Activated CD4-positive, alpha-beta memory T cell treated with anti-CD3 and anti-CD28 coated beads, Interleukin-2, amount 10 ng/mL, durations not matched to agents 7 days and 5 days (primary cell): ENCODE measurements around the gene HLA-DPA1. TPM values are rescaled to one million over a fixed set of nuclear protein-coding genes. Genes with fewer than 3 reads are reported as not detected.

Experiments used
- CTCF ChIA-PET: fragments of 350-600 bp; sonication (Branson Sonifier 250); formaldehyde crosslinking; loops from one replicate; lab custom pipeline; 2021; ENCODE audit warnings: antibody characterized with exemption, inconsistent platforms; lab: Charles Lee
- POLR2A ChIA-PET: fragments of 350-600 bp; sonication (Branson Sonifier 250); formaldehyde crosslinking; loops from one replicate; lab custom pipeline; 2021; ENCODE audit warnings: antibody characterized with exemption; lab: Charles Lee
- DNase-seq: peaks from one replicate; pipeline ENCODE4 v3.0.0-alpha.2; 2020
- H3K27ac Mint-ChIP-seq: one replicate; pipeline ENCODE4 v1.8.0; 2021; ENCODE audit warnings: mild to moderate bottlenecking, mixed read lengths
- H3K27me3 Mint-ChIP-seq: one replicate; pipeline ENCODE4 v1.8.0; 2021; ENCODE audit warnings: mixed read lengths
- H3K36me3 Mint-ChIP-seq: one replicate; pipeline ENCODE4 v1.8.0; 2021; ENCODE audit warnings: low read depth, mixed read lengths
- H3K4me1 Mint-ChIP-seq: one replicate; pipeline ENCODE4 v1.8.0; 2021; ENCODE audit warnings: mixed read lengths
- H3K4me3 Mint-ChIP-seq: one replicate; pipeline ENCODE4 v1.8.0; 2021; ENCODE audit warnings: mild to moderate bottlenecking, mixed read lengths
- H3K9me3 Mint-ChIP-seq: one replicate; pipeline ENCODE4 v1.8.0; 2021; ENCODE audit warnings: mixed read lengths
- total RNA-seq, 2 experiments: library from RNA; stranded (reverse); gene quantifications; one replicate each; pipeline ENCODE4 v1.2.3, GENCODE V29; 2021

HLA-DPA1 gene
- total RNA-seq, 2 experiments from 2014 or later: 173 to 176 TPM

DNA sequence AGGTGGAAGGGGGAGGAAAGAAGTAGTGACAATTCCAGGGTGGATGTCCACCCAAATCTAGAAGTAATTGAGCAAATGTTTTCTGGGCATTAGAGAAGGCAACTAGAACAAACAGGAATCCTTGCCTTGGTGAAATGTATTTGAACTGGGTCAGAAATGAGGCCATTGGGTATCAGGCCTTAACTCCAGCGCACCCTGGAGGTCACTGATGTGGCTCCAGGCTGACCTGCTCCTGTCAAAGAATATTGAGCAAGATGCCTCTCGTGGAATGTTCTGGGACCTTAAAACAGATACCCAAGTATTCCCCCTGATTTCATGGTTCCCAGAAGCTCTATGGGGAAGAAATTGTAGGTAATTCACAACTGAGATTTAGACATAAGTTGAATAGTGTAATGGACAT lies 9.3 kb upstream of the HLA-DPA1 start:
- ChIA-PET POLR2A (interaction anchor here (1.5 kb wide), 1 partner anchor 10 kb away, joined by 3 read pairs; no protein-coding TSS in a partner anchor), CTCF (interaction anchor here (0.8 to 6.6 kb wide), 3 partner anchors 67 to 149 kb away, joined by 3 to 60 read pairs (median 3); no protein-coding TSS in a partner anchor)
- Mint-ChIP-seq H3K27me3 (no peaks in the 10 kb centered on the region), H3K9me3 (no peaks in the 10 kb centered on the region), H3K4me1 (peaks cover 38% of the 10 kb centered on the region), H3K27ac (peak overlapping the region; percentile 23), H3K4me3 (no peak overlapping the region), H3K36me3 (peaks cover 43% of the 10 kb centered on the region)
- no peak for DNase-seq

DNA sequence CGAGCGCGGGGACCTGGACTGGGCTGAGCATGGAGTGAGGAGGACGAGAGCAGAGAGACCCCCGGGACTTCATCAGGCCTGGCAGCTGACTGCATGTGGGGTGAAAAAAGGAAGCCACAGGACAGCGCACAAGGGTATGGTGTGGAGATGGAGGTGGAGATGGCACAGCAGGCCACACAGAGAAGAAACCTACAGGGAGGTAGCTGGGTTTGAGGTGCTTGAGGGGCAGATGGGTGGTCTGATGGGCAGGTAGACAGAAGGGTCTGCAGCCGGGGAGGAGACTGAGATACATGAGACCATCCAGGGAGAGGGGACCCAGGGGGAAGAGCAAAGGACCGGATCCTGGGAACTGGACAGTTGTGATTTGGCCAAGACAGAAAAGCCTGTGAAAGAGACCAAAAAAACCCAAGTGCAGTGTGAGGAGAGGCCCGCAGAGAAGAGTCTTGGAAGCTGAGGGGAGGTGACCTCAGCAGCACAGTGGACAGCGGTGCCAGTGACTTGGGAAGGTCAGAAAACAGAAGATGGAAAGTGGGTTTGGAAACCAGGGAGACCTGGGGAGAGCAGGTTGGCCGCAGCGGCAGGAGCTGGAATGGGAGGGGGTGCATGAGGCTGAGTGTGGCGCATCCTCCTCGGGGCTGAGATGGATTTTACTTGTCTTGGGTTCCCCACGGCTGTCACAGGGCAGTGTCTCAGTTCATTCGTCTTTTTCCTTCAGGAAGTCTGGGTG lies 7.8 kb upstream of the HLA-DPA1 start:
- DNase-seq: no peak
- Mint-ChIP-seq H3K36me3 (peaks cover 38% of the 10 kb centered on the region), H3K4me1 (peaks cover 50% of the 10 kb centered on the region), H3K4me3 (no peak overlapping the region), H3K27me3 (no peaks in the 10 kb centered on the region), H3K27ac (no peak overlapping the region), H3K9me3 (no peaks in the 10 kb centered on the region)
- ChIA-PET POLR2A (interaction anchor here (1.0 to 1.8 kb wide), 4 partner anchors 63 to 190 kb away, joined by 3 to 6 read pairs (median 4); partner anchors contain the start of genes RPS18 and VPS52), CTCF (interaction anchor here (0.9 to 6.6 kb wide), 5 partner anchors 9 to 191 kb away, joined by 3 to 60 read pairs (median 4); no protein-coding TSS in a partner anchor)

DNA sequence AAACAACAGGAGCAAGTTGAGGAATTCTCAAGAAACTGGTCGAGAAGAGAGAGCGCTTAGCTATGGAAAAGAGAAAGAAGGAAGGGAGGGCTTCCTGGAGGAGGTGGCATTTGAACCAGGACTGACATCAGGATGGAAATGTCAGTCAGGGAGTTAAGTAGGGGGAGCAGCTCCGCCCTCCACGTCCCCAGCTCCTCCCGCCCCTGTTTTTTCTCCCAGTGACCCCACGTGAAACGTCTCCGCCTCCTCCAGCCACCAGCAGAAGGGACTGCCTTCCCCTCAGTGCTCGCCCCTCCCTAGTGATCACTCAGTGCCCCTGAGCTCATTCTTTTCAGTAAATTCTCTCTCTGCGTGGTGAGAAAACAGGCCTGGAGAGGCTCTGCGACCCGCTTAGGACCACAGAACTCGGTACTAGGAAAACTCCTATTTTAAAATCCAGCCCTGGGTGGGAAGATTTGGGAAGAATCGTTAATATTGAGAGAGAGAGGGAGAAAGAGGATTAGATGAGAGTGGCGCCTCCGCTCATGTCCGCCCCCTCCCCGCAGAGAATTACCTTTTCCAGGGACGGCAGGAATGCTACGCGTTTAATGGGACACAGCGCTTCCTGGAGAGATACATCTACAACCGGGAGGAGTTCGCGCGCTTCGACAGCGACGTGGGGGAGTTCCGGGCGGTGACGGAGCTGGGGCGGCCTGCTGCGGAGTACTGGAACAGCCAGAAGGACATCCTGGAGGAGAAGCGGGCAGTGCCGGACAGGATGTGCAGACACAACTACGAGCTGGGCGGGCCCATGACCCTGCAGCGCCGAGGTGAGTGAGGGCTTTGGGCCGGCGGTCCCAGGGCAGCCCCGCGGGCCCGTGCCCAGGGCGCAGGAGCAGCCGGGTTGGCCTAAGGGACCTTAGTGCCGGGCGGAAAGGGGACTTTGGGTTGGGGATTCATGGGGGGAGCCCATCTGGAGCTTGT lies 7.0 kb upstream of the HLA-DPA1 start:
- no peaks in the 10 kb centered on the region for H3K27me3 Mint-ChIP-seq
- H3K36me3 Mint-ChIP-seq: peaks cover 34% of the 10 kb centered on the region
- no peaks in the 10 kb centered on the region for H3K9me3 Mint-ChIP-seq
- CTCF ChIA-PET: interaction anchor here (0.5 to 6.6 kb wide), 4 partner anchors 8 to 245 kb away, joined by 4 to 60 read pairs (median 4); no protein-coding TSS in a partner anchor
- H3K27ac Mint-ChIP-seq: no peak overlapping the region
- H3K4me3 Mint-ChIP-seq: no peak overlapping the region
- DNase-seq: no peak
- POLR2A ChIA-PET: interaction anchor here (1.0 to 1.8 kb wide), 3 partner anchors 62 to 191 kb away, joined by 3 to 6 read pairs (median 4); partner anchors contain the start of genes RPS18 and VPS52
- H3K4me1 Mint-ChIP-seq: peaks cover 57% of the 10 kb centered on the region

DNA sequence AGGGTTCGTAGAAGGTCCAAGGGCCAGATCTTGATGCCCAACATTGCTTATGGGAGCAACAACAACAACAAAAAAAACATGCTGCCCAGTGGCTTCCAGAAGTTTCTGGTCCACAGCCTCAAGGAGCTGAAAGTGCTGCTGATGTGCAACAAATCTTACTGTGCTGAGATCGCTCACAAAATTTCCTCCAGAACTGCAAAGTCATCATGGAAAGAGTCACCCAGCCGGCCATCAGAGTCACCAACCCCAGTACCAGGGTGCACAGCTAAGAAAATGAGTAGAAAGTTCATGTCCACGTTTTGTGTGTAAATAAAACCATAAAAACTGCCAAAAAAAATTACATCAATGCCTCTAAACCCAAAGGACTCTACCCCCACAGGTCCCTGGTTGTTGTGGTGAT lies 6.1 kb upstream of the HLA-DPA1 start:
- no peaks in the 10 kb centered on the region for H3K9me3 Mint-ChIP-seq
- POLR2A ChIA-PET: interaction anchor here (1.8 kb wide), 1 partner anchor 61 kb away, joined by 6 read pairs; no protein-coding TSS in a partner anchor
- H3K27me3 Mint-ChIP-seq: no peaks in the 10 kb centered on the region
- H3K4me3 Mint-ChIP-seq: no peak overlapping the region
- no peak overlapping the region for H3K27ac Mint-ChIP-seq
- CTCF ChIA-PET: interaction anchor here (6.6 kb wide), 1 partner anchor 64 kb away, joined by 60 read pairs; no protein-coding TSS in a partner anchor
- H3K36me3 Mint-ChIP-seq: peaks cover 33% of the 10 kb centered on the region
- peaks cover 62% of the 10 kb centered on the region for H3K4me1 Mint-ChIP-seq
- no peak for DNase-seq

DNA sequence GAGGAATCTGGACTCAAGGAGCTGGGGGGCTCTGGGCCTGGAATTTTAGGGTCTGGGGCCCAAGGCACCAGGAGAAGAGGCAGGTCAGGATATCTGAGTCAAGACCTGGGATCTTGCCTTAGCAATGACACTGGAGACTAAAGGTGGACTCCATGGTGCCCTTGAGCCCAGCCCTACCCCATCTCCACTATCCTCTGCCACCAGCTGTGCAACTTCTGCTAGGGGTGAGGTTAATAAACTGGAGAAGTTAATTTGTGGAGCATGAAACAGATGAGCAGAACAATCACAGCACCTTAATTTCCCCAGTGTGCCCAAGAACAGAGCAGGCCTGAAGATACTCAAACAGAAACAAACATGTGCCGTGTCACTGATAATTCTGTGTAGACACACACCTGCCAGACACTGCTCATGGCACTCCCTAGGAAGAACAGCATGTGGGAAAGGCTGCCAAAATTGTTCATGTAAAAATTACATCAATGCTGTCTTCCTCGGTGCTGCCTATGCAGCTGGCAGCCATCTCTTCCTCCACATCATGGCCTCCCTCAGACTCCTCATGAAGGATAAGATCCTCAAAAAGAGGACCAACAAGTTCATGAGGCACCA lies 5.6 kb upstream of the HLA-DPA1 start:
- Mint-ChIP-seq H3K4me1 (peaks cover 62% of the 10 kb centered on the region), H3K4me3 (no peak overlapping the region), H3K27ac (no peak overlapping the region), H3K36me3 (peaks cover 28% of the 10 kb centered on the region), H3K27me3 (no peaks in the 10 kb centered on the region), H3K9me3 (no peaks in the 10 kb centered on the region)
- CTCF ChIA-PET: interaction anchor here (6.6 kb wide), 1 partner anchor 63 kb away, joined by 60 read pairs; no protein-coding TSS in a partner anchor
- POLR2A ChIA-PET: no interaction called here
- DNase-seq: no peak

DNA sequence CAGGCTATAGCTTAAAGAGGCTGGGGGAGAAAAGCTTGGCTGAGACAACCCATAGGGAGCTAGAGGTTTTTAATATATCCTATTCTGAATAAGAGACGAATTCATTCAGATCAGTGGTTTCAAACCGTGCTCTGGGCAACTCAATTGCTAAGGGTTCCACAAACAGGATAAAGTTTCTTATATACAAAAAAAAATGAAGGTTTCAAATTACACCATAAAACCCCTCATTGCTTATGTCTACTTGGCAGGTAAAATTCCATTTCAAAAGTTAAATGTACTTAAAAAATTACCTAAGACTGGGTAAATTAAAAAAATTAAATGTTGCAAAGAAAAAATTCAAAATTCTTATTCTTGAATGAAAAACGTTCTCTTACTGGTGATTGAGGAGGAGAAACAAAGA lies 5.0 kb upstream of the HLA-DPA1 start:
- H3K4me3 Mint-ChIP-seq: no peak overlapping the region
- no peaks in the 10 kb centered on the region for H3K9me3 Mint-ChIP-seq
- POLR2A ChIA-PET: no interaction called here
- peaks cover 26% of the 10 kb centered on the region for H3K36me3 Mint-ChIP-seq
- H3K27me3 Mint-ChIP-seq: no peaks in the 10 kb centered on the region
- H3K4me1 Mint-ChIP-seq: peaks cover 65% of the 10 kb centered on the region
- H3K27ac Mint-ChIP-seq: no peak overlapping the region
- no peak for DNase-seq
- CTCF ChIA-PET: interaction anchor here (6.6 kb wide), 1 partner anchor 63 kb away, joined by 60 read pairs; no protein-coding TSS in a partner anchor

DNA sequence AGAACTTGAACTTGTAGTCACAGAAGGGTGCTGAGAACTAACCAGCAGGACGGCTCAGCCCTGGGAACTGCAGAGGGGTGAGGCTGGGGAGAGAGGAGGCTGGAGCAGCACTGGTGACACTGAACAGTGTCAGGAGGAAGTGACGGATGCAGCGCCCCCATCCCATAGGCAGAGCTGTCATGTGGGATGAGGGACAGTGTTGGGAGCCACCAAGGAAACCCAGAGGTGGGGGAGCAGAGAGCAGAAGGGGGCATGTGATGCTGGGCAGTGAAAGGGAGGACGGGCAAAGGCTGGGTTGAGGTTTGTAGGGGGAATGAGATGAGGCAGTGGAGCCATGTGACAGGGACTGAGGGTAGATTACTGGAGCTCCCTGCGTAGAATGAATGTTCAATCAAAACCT lies 4.5 kb upstream of the HLA-DPA1 start:
- H3K4me3 Mint-ChIP-seq: peak overlapping the region; percentile 26
- H3K27me3 Mint-ChIP-seq: no peaks in the 10 kb centered on the region
- CTCF ChIA-PET: interaction anchor here (6.6 kb wide), 1 partner anchor 62 kb away, joined by 60 read pairs; no protein-coding TSS in a partner anchor
- POLR2A ChIA-PET: no interaction called here
- peak overlapping the region; percentile 1 for H3K27ac Mint-ChIP-seq
- peaks cover 69% of the 10 kb centered on the region for H3K4me1 Mint-ChIP-seq
- H3K36me3 Mint-ChIP-seq: peaks cover 24% of the 10 kb centered on the region
- no peak for DNase-seq
- no peaks in the 10 kb centered on the region for H3K9me3 Mint-ChIP-seq

DNA sequence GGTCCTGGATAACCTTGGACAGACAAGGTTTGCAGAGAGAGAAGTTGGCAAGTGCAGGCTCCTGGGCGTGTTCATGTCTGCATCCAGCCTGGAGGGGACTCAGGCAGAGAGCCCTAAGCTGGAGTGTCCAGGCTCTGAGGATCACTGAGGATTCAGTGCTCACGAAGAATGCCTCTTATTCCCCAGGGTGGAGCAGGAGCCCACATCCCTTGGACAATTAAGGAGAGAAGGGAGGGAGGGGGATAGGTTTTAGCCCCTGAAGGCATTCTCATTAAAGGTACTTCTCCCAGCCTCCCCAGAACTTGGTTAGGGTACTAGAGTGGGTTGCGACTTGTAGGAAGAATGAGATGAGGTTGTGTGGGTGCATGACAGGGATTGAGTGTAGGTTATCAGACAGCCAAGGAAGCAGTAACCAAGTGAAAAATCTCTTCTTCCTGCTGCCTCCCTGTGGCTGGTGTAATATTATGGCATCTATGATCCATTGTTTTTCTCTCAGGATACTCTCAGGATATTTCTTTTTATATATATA lies 3.0 kb upstream of the HLA-DPA1 start:
- Mint-ChIP-seq H3K9me3 (no peaks in the 10 kb centered on the region), H3K4me1 (peaks cover 70% of the 10 kb centered on the region), H3K27me3 (no peaks in the 10 kb centered on the region), H3K36me3 (peaks cover 20% of the 10 kb centered on the region), H3K27ac (peak overlapping the region; percentile 78), H3K4me3 (peak overlapping the region; percentile 79)
- no peak for DNase-seq
- ChIA-PET CTCF (interaction anchor here (0.9 to 1.5 kb wide), 5 partner anchors 62 to 238 kb away, joined by 3 to 8 read pairs (median 6); partner anchors contain the start of genes HLA-DMA and TAP2), POLR2A (interaction anchor here (0.7 to 5.0 kb wide), 7 partner anchors 14 to 238 kb away, joined by 3 to 32 read pairs (median 5); partner anchors contain the start of gene PSMB9)

DNA sequence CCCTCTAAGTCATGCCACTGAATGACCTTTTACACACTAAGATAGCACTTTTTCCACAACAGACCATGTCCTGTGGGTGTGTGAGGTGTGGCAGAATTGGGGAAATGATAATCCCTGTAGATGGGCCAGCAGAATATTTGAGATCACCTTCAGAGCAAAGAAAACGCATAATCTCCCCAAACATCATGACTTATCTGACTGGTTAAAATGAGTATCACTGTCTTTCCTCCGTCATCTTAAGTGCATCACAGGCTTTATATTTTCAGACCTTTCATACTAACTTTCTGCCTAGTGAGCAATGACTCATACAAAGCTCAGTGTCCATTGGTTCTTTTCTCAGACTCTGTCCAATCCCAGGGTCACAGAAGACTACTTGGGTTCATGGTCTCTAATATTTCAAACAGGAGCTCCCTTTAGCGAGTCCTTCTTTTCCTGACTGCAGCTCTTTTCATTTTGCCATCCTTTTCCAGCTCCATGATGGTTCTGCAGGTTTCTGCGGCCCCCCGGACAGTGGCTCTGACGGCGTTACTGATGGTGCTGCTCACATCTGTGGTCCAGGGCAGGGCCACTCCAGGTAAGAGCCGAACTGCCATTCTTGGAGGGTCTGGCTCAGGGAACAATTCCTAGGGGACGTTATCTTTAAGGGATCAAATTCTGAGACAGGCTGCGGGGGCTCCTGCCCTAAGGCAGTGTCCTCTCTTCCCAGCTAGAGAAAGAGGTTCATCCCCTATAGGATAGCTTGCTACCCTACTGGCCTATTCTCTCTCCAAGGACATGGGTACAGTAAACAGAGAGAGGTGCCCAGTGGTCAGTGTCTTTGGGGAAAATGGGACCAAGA lies 2.3 kb upstream of the HLA-DPA1 start, which contains the start of gene HLA-DPB1:
Gene HLA-DPB1 (plus strand): TSS at position 423 of the 838 bp plus-strand sequence. CDS start 52 bp downstream, at position 475.
- H3K4me3 Mint-ChIP-seq: peak within 1 kb of the TSS; percentile 79

DNA sequence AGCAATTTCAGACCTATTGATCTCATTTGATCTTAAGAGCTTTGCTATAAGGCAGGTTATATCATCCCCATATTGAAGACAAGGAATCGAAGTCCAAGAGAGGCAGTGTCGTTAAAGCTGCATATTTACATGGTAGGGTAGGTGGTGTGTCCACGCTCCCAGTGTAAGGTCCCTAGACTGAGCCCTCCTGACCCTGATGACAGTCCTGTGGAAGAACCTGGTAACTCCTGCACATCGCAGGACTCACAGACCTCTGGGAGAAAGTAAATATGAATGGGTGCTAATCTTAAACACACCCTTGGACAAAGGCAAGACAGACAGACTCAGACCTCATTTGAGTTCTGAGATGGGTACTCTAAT lies 1.7 kb upstream of the HLA-DPA1 start:
- H3K4me1 Mint-ChIP-seq: peaks cover 65% of the 10 kb centered on the region
- H3K27ac Mint-ChIP-seq: peak overlapping the region; percentile 78
- H3K4me3 Mint-ChIP-seq: peak overlapping the region; percentile 79
- H3K9me3 Mint-ChIP-seq: no peaks in the 10 kb centered on the region
- no peak for DNase-seq
- POLR2A ChIA-PET: interaction anchor here (0.7 to 5.0 kb wide), 6 partner anchors 46 to 106 kb away, joined by 3 to 32 read pairs (median 6); no protein-coding TSS in a partner anchor
- peaks cover 14% of the 10 kb centered on the region for H3K36me3 Mint-ChIP-seq
- H3K27me3 Mint-ChIP-seq: no peaks in the 10 kb centered on the region
- CTCF ChIA-PET: interaction anchor here (0.7 to 1.5 kb wide), 9 partner anchors 49 to 236 kb away, joined by 3 to 8 read pairs (median 4); partner anchors contain the start of genes HLA-DMA and TAP2

More for the DNA sequence above, 2.3 kb upstream of the HLA-DPA1 start, which contains the start of gene HLA-DPB1:
- peak within 1 kb of the TSS; percentile 78 for H3K27ac Mint-ChIP-seq
- peaks cover 69% of the 10 kb centered on the region for H3K4me1 Mint-ChIP-seq
- H3K36me3 Mint-ChIP-seq: peaks cover 14% of the 10 kb centered on the region
- ChIA-PET CTCF (interaction anchor here (0.7 to 1.5 kb wide), 9 partner anchors 49 to 237 kb away, joined by 3 to 8 read pairs (median 4); partner anchors contain the start of genes HLA-DMA and TAP2), POLR2A (interaction anchor here (0.7 to 5.0 kb wide), 9 partner anchors 14 to 238 kb away, joined by 3 to 32 read pairs (median 4); partner anchors contain the start of gene PSMB9)
- H3K9me3 Mint-ChIP-seq: no peaks in the 10 kb centered on the region
- no peaks in the 10 kb centered on the region for H3K27me3 Mint-ChIP-seq
- peak; percentile 34 for DNase-seq
